A549 (cell line): ENCODE measurements around the gene TBC1D1.

ENCODE experiments used
- CBX8 ChIP-seq: fragments of 200-600 bp; sonication (generic); IDR thresholded peaks from 2 replicates; pipeline ENCODE4 v1.6.1; 2016
- FOSL2 ChIP-seq, 2 experiments: fragments of 450-650 bp in 1 of 2; fragments of >200 bp in 1 of 2; sonication (Bioruptor Twin) in 1 of 2; formaldehyde crosslinking; IDR thresholded peaks; 2 replicates each; pipeline versions ENCODE4 v1.5.0 to v1.6.1; 2016 to 2020; ENCODE audit warnings: mild to moderate bottlenecking in 1 of 2, moderate library complexity in 1 of 2
- POLR2A ChIP-seq: IDR thresholded peaks from 2 replicates; pipeline ENCODE4 v1.6.1; 2012; ENCODE audit warnings: mild to moderate bottlenecking, low read length
- RNF2 ChIP-seq: fragments of 200-600 bp; sonication (generic); IDR thresholded peaks from 2 replicates; pipeline ENCODE4 v1.6.1; 2016; ENCODE audit warnings: low read depth, mild to moderate bottlenecking, antibody characterized with exemption, moderate library complexity, borderline replicate concordance
- SREBF2 ChIP-seq: fragments of 450-650 bp; IDR thresholded peaks from 2 replicates; pipeline ENCODE4 v1.6.1; 2014; ENCODE audit warnings: mild to moderate bottlenecking, moderate library complexity
- TF ChIP-seq, protein P1 (sequence below): fragments of >200 bp; sonication (Bioruptor Twin); formaldehyde crosslinking; IDR thresholded peaks from 3 replicates; pipeline ENCODE4 v1.5.1; 2016

DNA sequence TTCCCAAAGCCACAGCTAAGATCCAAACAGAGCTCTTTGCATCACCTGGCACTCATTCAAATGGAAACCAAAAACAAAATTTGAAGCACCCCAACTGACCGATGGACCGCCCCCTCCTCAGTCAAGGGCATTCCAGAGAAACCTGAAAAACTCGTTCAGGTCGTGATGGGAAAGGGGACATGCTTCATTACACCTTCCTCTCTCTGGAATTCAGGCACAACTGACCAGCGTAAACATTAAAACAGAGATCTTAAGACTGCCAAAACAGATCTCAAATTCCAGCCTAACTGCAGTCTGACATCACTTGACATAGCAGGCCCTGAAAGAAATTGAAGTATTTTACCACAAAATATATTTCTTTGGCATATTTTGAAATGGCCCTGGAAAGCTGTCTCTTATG lies 97.8 kb downstream of the TBC1D1 start:
- TF ChIP-seq RNF2 (no peak), POLR2A (no peak), FOSL2 (IDR thresholded peaks at IDR 0.05) (no peak), FOSL2 (CRISPR knock-in tag; IDR thresholded peaks at IDR 0.05) (no peak), CBX8 (no peak), SREBF2 (no peak)
- TF ChIP-seq, protein P1, sequence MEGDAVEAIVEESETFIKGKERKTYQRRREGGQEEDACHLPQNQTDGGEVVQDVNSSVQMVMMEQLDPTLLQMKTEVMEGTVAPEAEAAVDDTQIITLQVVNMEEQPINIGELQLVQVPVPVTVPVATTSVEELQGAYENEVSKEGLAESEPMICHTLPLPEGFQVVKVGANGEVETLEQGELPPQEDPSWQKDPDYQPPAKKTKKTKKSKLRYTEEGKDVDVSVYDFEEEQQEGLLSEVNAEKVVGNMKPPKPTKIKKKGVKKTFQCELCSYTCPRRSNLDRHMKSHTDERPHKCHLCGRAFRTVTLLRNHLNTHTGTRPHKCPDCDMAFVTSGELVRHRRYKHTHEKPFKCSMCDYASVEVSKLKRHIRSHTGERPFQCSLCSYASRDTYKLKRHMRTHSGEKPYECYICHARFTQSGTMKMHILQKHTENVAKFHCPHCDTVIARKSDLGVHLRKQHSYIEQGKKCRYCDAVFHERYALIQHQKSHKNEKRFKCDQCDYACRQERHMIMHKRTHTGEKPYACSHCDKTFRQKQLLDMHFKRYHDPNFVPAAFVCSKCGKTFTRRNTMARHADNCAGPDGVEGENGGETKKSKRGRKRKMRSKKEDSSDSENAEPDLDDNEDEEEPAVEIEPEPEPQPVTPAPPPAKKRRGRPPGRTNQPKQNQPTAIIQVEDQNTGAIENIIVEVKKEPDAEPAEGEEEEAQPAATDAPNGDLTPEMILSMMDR: no peak
